Measurements from ENCODE around the gene UGT1A8.

UGT1A8 gene

GRCh38 chr2:233684640-233685039 lies 67.2 kb downstream of the UGT1A8 start:
- TF ChIP-seq, protein P1, sequence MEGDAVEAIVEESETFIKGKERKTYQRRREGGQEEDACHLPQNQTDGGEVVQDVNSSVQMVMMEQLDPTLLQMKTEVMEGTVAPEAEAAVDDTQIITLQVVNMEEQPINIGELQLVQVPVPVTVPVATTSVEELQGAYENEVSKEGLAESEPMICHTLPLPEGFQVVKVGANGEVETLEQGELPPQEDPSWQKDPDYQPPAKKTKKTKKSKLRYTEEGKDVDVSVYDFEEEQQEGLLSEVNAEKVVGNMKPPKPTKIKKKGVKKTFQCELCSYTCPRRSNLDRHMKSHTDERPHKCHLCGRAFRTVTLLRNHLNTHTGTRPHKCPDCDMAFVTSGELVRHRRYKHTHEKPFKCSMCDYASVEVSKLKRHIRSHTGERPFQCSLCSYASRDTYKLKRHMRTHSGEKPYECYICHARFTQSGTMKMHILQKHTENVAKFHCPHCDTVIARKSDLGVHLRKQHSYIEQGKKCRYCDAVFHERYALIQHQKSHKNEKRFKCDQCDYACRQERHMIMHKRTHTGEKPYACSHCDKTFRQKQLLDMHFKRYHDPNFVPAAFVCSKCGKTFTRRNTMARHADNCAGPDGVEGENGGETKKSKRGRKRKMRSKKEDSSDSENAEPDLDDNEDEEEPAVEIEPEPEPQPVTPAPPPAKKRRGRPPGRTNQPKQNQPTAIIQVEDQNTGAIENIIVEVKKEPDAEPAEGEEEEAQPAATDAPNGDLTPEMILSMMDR (IDR thresholded peaks at IDR 0.05), result no peak

DNA sequence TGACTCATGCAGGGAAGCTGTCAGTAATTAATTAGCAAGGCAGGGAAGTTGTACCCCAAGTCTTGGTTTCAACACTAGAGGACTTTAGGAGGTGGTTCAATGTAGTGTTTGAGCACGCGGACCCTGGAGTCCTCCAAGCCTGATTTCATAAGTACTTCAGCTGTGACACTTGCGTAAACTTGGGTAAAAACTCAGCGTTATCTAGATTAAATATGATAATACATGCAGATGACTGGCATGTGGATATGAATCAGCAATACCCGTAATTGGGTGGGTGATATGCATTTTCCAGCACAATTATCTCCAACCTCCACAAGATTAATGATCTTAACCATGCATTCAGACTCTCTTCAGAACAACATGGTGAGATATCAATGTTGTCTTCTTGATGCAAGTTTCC lies 69.5 kb downstream of the UGT1A8 start:
- TF ChIP-seq, protein P1 (IDR thresholded peaks at IDR 0.05), result no peak

GRCh38 chr2:233688341-233688740 lies 70.9 kb downstream of the UGT1A8 start:
- TF ChIP-seq, protein P1 (IDR thresholded peaks at IDR 0.05), result no peak

DNA sequence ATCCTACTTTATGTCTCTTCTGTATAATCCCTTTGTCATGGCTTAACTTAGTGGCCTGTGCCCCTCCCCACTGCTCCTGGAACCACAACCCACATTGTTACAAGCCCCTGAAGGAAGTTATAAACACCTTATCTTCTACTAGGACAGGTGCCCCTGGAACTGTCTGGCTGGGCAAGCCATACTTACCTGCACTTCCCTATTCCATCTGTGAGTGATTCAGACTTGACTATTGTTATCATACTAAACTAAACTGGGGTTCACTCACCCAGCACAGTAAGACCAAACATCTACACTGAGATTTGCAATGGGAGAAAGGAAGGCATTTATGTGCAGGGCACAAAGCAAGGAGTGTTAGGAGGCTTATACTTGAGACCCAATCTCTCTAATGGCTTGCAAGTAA lies 71.6 kb downstream of the UGT1A8 start:
- TF ChIP-seq, protein P1 (IDR thresholded peaks at IDR 0.05), result no peak

DNA sequence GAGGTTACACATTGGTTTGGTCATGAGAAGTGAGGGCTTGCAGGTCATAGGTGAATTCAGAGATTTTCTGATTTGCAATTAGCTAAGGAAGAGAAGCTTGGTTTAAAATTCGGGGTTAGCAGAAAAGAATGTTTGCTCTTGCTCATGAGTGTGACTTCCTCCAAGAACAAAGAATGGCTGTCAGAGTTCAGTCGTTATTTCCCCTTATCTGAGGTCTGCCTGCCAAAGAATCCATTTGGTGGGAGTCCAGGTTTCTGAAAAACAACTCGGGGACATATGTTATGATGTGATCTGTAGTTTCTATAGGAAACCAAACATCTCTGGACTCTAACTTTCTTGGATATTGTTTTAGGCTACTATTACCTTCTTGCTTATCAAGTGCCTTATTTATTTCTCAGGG lies 72.1 kb downstream of the UGT1A8 start:
- TF ChIP-seq, protein P1 (IDR thresholded peaks at IDR 0.05), result no peak

DNA sequence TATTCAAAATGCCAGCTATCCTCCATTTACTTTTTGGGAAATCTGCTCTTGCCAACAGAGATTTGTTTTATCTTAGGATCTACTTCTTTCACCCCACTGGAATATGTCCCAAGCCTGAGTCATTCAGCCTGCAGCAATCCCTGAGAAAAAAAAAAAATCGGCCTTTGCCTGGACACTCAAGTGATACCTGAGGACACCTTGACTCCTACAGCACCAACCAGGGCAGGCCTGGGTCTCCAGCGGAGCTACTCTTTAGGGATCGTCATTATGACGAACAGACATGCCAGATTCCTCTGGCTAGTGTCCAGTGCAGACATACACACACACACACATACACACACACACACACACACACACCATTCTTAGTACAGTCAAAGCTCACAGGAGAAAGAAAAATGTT lies 73.0 kb downstream of the UGT1A8 start:
- TF ChIP-seq, protein P1 (IDR thresholded peaks at IDR 0.05), result no peak

GRCh38 chr2:233691443-233692433 lies 74.3 kb downstream of the UGT1A8 start:
- TF ChIP-seq, protein P1 (IDR thresholded peaks at IDR 0.05), result no peak
